ENCODE data around the gene SCAI. TPM values are rescaled to one million over a fixed set of nuclear protein-coding genes. Genes with fewer than 3 reads are reported as not detected.
"Not testable (repeated sequence)": the region's sequence is repeated elsewhere in the genome, so short reads cannot be mapped to it uniquely, and the experiment has no call there.

SCAI gene
- total RNA-seq, 2 donors from 2014 or later, result 7.2 to 7.7 TPM

DNA sequence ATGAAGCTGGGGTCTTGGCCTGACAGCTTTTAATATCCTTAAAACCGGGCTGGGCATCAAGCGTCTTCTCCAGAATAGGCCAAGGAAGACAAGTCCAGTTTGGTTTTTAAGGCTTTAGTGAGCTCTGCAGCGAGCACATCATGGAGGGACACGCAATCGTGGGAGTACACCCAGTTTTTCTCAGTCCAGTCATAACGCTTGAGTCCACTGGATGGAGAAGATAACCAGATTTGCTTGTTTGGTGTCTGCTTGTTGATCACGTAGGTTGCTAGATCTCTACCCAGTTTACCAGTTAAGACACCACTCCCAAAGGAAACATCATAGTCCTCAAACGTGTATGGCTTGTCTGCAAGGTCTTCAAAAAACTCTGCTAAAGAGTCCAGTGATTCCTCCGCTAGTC is 175.1 kb downstream of the SCAI start:
- ATAC-seq, result no peak
- DNase-seq, result no peak
- intact Hi-C loops (cut with DNase I, micrococcal nuclease), result no loop called here

DNA sequence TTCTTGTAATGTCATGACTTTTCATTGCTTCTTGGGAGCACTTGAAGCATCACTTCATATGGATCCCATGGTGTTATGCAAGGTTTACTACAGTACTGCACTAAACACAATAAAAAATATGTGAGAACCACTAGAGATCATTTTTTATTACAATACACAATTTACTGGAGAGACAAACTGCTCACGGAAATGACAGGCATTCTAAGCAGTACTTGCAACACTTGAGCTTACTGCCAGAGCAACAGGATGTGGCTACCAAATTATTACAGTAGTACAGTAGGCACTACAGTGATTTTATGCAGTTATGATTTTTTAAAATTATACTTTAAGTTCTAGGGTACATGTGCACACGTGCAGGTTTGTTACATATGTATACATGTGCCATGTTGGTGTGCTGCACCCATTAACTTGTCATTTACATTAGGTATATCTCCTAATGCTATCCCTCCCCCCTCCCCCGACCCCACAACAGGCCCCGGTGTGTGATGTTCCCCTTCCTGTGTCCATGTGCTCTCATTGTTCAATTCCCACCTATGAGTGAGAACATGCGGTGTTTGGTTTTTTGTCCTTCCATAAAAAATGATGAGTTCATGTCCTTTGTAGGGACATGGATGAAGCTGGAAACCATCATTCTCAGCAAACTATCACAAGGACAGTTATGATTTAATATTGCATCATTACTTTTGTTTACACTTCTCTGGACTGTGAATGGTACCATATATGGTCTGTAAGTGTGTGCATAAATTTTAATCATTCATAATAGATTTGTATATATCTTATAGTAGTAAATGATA is 177.4 kb downstream of the SCAI start:
- intact Hi-C loops (cut with DNase I, micrococcal nuclease); DNase-seq; ATAC-seq: not testable (repeated sequence)

DNA sequence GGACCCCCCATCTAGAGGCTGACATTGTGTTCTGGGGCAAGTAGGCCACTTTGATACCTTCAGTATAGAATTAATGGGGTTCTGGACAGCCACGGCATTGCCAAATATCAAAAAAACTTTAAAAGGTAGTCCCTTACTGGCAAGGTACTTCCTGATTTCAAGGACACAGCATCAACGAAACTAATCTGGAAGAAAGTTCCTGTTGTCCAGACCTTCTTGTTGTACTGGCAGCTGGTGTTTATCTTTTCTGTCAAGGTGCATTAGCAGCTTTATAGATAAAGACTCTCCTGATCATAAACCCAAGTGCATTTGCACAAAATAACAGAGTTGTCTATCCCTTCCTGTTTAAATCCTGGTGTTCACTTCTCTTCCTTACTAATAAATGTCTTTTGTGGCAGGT is 178.7 kb downstream of the SCAI start:
- intact Hi-C loops (cut with DNase I, micrococcal nuclease), result no loop called here
- ATAC-seq (no peak), DNase-seq (no peak)

DNA sequence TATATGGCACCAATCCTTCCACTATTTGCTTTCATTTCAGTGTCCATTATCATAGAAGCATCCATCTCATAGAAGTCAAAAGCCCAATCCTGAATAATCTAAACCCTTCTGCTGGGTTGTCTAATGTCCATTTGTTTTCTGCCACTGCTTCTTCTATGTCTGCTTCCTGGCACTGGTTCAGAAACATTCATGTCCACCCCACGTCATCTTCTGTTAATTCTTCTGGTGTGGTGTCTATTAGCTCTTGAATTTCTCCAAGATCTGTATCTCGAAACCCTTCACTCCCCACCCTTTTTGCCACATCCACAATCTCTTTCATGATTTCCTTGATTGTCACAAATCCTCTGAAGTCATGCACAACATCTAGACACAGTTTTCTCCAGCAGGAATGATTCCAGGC is 179.3 kb downstream of the SCAI start:
- intact Hi-C loops (cut with DNase I, micrococcal nuclease), result no loop called here
- ATAC-seq, result no peak
- no peak for DNase-seq

DNA sequence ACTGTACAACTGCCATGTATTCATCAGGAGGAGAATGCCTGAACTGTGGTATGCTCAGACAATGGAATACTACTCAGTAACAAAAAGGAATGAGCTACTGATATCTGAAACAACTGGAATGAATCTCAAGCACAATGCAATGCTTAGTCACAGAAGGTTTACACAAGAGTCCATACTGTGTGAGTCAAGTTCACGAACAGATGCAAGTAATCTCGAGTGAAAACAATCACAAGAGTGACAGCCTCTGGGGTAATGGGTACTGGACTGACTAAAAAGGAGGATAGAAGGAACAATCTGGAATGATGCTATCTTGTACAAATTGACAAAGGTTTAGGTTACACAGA is 182.9 kb downstream of the SCAI start:
- ATAC-seq (no peak), DNase-seq (no peak)
- intact Hi-C loops (cut with DNase I, micrococcal nuclease), result no loop called here

DNA sequence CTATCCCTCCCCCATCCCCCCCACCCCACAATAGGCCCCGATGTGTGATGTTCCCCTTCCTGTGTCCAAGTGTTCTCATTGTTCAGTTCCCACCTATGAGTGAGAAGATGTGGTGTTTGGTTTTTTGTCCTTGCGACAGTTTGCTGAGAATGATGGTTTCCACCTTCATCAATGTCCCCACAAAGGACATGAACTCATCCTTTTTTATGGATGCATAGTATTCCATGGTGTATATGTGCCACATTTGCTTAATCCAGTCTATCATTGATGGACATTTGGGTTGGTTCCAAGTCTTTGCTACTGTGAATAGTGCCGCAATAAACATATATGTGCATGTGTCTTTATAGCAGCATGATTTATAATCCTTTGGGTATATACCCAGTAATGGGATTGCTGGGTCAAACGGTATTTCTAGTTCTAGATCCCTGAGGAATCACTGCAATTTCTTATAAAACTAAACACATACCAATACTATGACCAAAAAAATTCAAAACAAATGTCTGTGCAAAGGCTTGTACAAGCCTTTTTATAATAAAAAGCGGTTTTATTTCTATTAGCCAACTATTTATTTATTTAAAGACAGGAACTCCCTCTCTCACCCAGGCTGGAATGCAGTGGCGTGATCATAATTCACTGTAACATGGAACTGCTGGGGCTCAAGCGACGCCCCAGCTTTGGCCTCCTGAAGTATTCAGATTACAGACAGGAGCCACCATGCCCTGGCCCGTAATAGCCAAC is 183.5 kb downstream of the SCAI start:
- ATAC-seq; intact Hi-C loops (cut with DNase I, micrococcal nuclease); DNase-seq: not testable (repeated sequence)

DNA sequence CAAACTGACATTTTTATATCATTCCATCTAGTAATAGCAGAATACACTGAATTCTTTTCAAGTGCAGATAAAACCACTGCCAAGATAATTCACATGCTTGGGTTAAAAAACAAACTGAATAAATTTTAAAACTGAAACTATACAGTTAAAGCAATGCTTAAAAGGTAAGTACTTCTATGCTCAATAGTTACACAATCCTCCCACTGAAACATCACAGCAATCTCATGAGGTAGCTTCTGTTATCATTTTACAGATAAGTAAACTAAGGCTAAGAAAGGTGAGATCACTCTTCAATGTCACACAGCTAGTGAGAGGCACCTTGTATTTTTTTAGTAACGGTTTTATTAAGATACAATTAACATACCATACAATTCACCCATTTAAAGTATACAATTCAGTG is 189.1 kb downstream of the SCAI start:
- DNase-seq (no peak), ATAC-seq (no peak)
- intact Hi-C loops (cut with DNase I, micrococcal nuclease), result no loop called here

DNA sequence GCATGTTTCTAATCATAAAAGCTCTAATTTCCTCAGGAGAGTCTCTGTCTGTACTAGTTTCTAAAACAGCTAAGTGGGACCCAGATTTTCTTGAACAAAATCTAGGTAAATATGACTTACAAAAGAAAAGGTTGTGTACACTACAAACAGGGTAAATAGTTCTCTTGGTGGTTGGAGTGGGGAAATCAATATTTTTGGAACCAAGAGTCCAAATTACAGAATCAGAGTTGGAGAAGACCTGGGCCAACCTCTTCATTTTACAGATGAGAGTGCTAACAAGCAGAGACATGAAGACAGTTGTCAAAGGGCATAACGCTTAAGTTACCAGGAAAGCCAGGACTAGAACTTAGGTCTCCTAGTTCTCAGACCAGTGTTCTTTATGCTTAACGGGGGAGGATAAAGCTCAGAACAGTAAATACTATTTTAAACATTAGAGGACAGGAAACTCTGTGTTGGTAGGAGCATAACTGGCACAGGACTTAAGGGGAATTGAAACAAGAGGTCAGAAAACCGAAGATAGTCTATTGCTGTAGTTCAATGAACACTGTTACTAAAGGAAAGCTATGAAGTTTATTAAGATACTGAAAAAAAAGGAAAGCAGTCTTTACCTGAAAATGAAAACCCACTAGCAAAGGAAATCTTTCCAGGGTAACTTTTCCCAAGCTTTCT is 193.1 kb downstream of the SCAI start:
- no peak for ATAC-seq
- DNase-seq, result no peak
- intact Hi-C loops (cut with DNase I, micrococcal nuclease), result no loop called here

DNA sequence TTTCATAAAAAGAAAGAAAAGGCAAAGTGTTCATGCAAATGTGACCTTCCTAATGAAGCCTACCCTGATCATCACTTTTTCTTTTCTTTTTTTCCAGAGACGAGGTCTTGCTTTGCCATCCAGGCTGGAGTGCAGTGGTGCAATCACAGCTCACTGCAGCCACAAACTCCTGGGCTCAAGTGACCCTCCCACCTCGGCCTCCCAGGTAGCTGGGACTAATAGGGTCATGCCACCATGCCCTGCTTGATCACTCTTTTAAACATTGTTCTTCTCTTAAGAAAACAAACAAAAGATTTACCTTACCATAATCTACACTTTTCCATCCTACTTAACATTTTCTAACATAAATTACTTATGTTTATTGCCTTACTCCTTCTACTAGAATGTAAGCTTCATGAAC is 193.9 kb downstream of the SCAI start:
- no peak for ATAC-seq
- no peak for DNase-seq
- intact Hi-C loops (cut with DNase I, micrococcal nuclease), result loop anchor here in 1 of 2 donors (10.0 kb wide), 1 partner anchor 195 kb away; the partner anchor contains the start of gene SCAI

DNA sequence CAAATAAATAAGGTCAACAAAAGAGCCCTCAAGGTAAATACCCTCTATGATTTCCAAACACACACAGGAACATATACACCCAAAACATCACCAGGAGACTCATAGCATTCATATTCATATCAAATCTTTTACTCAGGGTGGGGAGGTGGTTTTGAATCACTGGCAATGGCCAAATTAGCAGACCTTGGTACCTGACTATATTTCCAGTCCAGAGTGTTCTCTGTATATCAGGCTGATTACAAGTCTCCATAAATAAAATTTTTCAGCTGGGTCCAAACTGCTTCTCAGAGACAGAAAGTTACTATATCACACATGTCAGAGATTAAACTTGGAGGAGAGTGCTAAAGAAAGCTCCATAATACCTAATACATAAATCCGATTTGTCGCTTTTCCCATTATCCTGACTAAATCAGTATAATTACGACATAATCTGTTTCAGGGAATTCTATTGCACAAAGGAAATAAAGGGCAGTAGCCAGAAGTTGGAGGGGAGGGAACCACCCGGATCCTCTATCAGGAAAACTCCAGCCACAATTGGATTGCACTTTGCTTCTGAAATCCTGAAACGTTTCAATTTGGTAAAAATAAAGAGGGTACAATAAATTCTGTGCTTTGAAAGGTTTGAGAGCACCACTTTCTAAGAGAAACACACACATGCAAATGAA is 195.5 kb downstream of the SCAI start:
- DNase-seq (no peak), ATAC-seq (no peak)
- intact Hi-C loops (cut with DNase I, micrococcal nuclease), result loop anchor here in 1 of 2 donors (10.0 kb wide), 1 partner anchor 197 kb away; the partner anchor contains the start of gene SCAI

DNA sequence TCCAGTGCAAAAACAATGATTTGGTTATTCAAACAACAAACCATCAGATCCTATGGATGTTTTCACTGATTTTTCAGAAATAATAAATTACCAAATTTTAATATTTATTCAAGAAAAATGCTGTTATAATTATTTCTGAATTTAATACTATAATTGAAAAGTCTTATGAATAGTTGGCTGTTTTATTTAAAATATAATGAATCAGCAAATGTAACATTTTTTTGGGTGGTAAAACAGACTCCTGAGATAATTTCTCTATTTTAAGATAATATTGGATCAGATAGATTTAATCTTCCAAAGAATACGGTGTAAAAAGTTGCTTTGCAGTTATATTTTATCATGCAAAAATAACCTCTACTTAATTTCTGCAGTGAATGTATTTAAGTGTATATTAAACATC is 197.2 kb downstream of the SCAI start:
- DNase-seq, result no peak
- ATAC-seq, result no peak
- intact Hi-C loops (cut with DNase I, micrococcal nuclease), result loop anchor here in 1 of 2 donors (10.0 kb wide), 1 partner anchor 199 kb away; the partner anchor contains the start of gene SCAI

DNA sequence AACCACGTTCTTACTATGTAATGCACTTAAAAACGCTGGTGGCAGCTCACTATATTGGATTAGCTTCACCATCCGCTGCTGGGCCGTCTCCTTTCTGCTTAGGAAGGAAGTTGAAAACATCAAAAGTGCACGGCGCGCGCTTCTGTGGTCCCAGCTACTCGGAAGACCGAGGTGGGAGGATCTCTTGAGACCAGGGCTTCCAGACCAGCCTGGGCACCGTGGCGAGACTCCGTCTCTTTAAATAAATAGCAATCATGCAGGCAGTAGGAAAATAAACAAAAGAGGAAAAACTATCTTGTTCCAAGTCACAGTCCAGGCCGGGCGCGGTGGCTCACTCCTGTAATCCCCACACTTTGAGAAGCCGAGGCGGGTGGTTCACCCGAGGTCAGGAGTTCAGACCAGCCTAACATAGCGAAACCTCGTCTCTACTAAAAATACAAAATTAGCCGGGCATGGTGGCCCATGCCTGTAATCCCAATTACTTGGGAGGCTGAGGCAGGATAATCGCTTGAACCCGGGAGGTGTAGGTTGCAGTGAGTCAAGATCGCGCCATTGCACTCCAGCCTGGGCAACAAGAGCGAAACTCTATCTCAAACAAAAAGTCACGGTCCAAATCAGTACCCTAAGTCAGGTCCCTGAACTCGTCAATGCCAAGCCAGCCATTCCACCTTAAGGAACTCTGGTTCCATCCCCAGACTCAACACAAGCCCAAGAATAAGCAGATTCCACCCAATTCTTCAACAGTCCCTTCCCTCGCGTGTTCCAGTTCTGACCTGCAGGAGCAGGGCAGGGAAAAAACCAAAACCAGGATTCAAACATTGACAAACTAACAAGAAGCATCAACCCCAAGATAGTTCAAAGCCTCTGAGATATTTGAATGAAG is 201.4 kb downstream of the SCAI start:
- intact Hi-C loops (cut with DNase I, micrococcal nuclease), result loop anchor here in 1 of 2 donors (10.0 kb wide), 1 partner anchor 203 kb away; the partner anchor contains the start of gene SCAI

DNA sequence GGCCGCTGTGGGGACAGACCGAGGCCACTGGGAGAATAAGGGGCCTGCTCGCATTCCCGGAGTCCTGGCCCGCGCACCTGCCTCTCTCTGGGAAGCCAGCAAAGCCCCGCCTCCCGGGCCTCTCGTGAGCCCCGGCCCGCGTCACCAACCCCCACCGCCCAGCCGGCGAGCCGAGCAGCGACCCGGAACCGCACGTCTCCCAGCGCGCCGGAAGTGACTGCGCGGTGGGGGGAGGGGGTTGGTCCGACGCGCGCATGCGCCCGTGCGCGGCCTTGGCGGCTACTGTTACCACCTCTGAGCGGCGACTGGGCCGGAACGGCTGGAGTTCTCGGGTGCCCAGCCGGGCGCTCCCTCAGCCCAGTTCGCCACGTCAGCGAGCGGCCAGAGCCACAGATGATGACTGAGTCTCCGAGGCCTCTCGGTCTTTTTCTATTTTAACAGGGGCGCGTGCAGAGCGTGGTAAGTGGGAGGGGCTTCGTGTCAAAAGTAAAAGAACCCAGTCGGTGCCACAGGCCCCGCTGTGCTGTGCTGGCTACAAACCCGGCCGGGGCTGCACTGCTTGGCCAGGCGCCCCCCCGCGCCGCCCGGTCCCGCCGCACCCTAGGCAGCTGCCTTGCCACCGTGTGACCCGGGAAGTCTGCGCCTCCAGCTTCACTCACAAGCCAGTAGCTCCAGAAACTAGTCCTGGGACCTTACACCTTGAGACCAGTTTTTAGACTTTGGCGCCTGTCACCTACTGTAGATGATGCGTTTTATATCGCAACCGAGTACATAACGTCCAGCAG is 202.2 kb downstream of the SCAI start, which contains the start of gene GOLGA1:
TSS of gene GOLGA1 (minus strand) at position 190 of the 785 bp plus-strand sequence. CDS start 2,372 bp downstream, outside the sequence.
- intact Hi-C loops (cut with DNase I, micrococcal nuclease), result loop anchor here in 1 of 2 donors (10.0 kb wide), 1 partner anchor 204 kb away; the partner anchor contains the start of gene SCAI
- peak; percentile 96 to 98 for DNase-seq
- ATAC-seq, result peak; percentile 91

More for the DNA sequence above, 201.4 kb downstream of the SCAI start:
- ATAC-seq (peak; percentile 38), DNase-seq (peak; percentile 60 to 82)

DNA sequence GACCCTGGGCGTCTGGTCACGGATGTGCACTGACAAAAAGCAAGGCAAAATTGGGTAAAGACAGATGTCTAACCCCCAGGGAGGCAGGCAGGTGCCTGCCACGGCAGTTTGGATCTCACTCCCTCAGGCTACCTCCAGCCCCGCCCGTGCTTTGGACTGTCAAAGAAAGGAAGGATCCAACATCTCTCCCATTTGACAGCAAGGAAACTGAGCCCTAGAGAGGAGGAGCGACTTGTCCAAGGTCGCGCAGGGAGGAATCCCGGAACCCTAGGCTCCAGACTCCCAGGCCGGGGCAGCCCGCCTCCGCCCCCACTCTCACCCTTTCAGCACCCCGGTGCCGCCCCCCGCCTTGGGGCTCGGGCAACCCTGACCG is 202.8 kb downstream of the SCAI start:
- peak; percentile 44 for ATAC-seq
- intact Hi-C loops (cut with DNase I, micrococcal nuclease), result loop anchor here in 1 of 2 donors (10.0 kb wide), 1 partner anchor 204 kb away; the partner anchor contains the start of gene SCAI
- no peak for DNase-seq

DNA sequence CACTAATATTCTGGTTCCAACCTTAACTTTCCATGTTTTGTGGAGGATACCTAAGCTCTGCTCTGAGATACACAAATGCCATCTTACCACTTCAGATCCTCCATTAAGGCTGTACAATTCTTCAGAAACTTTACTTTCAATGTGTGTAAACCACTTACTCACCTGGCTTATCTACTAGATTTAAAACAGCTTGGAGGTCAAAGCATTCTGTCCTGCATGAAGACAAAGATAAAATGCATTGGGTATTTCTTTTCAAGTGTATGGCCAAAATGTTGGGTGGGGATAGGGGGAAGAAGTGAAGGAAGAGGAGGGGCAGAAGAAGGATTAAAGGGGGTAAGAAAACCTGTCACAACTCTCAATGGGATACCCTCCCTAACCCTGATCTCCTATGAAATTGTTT is 203.4 kb downstream of the SCAI start:
- DNase-seq, result no peak
- ATAC-seq, result no peak
- intact Hi-C loops (cut with DNase I, micrococcal nuclease), result loop anchor here in 1 of 2 donors (10.0 kb wide), 1 partner anchor 205 kb away; the partner anchor contains the start of gene SCAI

DNA sequence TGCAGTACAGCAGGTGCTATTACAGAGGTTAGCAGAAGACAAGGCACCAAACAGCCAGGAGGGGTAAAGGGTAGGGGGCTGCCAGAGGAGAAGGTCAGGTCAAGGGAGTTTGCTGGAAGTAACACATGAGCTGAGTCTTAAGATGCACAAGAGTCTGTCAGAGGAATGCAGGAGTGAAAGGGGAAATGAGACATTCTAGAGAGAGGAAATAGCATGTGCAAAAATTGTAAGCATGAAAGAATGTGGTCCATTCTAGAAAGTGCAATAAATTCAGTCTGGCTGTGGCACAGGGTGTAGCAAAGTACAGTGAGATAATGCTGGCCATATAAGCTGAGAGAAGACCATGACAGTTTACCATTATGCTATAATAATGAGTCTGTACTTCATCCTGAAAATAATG is 209.0 kb downstream of the SCAI start:
- intact Hi-C loops (cut with DNase I, micrococcal nuclease), result no loop called here
- no peak for DNase-seq
- peak; percentile 29 for ATAC-seq

DNA sequence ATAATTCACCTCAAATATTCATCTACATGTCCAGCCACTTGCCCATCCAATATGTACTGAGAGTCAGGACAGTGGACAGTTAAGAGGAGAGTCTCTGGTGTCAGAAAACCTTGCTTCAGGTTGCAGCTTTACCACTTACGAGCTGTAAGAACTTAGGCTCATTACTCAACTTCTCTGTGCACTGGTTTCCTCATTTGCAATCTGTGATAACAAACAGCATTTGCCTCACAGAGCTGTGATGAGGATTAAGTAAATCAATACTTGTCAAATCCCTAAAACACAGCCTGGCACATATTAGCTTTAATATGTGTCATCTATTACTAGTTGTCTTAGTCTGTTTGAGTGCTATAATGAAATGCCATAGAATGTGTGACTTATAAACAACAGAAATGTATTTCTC is 211.0 kb downstream of the SCAI start:
- intact Hi-C loops (cut with DNase I, micrococcal nuclease), result no loop called here
- no peak for ATAC-seq
- DNase-seq, result no peak
